Measurements from ENCODE around the gene NAPG.
A peak's percentile ranks its signal among the peaks of the same experiment; 100 is the strongest.

NAPG gene

DNA sequence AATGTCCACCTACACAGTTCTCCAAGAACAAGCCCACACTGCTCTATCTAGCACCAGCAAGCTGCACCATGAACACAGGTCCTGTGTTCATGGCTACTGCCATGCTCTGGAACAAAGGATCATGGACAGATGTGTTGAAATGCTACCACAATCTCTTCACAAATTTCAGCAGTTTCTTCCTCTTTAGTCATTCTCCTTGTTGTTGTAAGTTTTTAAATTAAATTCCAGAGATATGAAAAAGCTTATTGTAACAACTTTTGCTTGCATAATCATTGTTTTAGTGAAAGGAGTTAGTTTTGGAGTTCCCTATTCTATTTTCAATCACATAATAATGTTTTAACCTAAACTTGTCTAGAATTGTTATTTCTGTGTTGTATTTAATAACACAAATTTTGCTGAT is 17.2 kb upstream of the NAPG start:
- H3K4me3 ChIP-seq = no peak overlapping the region
- H3K27ac ChIP-seq = no peak overlapping the region

GRCh38 chr18:10511236-10511635 is 14.6 kb upstream of the NAPG start:
- Histone ChIP-seq H3K27ac (no peak overlapping the region), H3K4me3 (no peak overlapping the region)

DNA sequence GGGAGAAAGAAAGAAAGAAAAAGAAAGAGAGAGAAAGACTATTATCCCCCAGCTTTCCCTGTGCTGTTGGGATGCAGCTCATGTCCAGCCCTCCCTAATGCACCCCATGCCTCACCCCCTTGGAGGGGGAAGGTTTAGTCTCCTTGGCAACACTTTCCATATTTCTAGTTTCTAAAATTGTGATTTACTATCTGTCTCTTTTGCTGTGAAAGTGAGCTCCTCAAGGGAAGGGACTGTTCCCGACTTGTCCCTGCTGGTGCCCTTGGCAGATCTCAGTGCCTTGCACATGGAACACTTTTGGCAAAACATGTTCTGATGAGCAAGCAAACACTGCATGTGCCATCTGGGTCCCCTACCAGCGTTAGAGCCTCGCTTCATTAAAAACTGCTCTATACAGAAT is 11.7 kb upstream of the NAPG start:
- Histone ChIP-seq H3K4me3 (no peak overlapping the region), H3K27ac (peak overlapping the region in 5 of 21 experiments; percentile 8 to 64 (median 25))

- peak overlapping the region in 3 of 21 experiments; percentile 32 to 40 (median 40) for H3K27ac ChIP-seq
These were observed 11.2 kb upstream of the NAPG start for GRCh38 chr18:10514601-10515000.

GRCh38 chr18:10515456-10515855 is 10.4 kb upstream of the NAPG start:
- Histone ChIP-seq H3K4me3 (no peak overlapping the region), H3K27ac (peak overlapping the region in 9 of 21 experiments; percentile 3 to 84 (median 40))

More at GRCh38 chr18:10514601-10515000, 11.2 kb upstream of the NAPG start:
- no peak overlapping the region for H3K4me3 ChIP-seq

GRCh38 chr18:10516078-10516477 is 9.7 kb upstream of the NAPG start:
- H3K4me3 ChIP-seq = no peak overlapping the region
- peak overlapping the region in 9 of 21 experiments; percentile 3 to 84 (median 40) for H3K27ac ChIP-seq

DNA sequence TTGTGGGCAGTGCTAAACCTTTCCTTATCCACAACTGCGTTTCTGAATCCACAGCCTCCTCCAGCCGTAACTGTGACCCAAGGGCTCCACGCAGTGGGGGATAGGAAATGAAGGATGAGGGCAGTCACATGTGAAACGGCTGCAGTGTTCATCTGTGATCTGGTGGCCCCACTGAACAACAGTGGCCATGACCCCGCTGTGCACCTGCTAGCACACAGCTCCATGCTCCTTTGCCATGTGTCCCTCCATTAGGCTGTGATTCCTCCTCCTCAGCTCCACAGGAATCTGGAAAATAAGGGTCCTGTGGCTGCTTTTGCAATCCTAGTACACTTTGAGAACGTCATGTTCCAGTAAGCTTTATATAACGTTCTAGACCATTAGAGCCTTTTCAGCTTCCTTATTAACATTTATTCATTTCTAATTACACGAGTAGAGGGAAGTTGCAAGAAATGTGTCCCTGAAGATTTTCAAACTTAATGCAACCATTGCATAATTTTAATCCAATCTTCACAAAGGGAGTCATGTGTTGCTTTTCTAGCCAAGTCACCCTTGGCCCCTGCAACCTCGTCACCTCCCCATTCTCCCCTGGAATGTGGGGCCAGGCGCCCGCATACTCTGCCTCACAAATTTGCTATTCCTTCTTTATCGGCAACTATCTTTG is 7.1 kb upstream of the NAPG start:
- no peak overlapping the region for H3K4me3 ChIP-seq
- peak overlapping the region in 12 of 21 experiments; percentile 9 to 84 (median 36) for H3K27ac ChIP-seq

- H3K27ac ChIP-seq = peak overlapping the region in 13 of 21 experiments; percentile 9 to 84 (median 37)
- H3K4me3 ChIP-seq = no peak overlapping the region
These were observed 6.5 kb upstream of the NAPG start for GRCh38 chr18:10519366-10519765.

GRCh38 chr18:10519999-10520935 is 5.6 kb upstream of the NAPG start:
- Histone ChIP-seq H3K27ac (peak overlapping the region in 11 of 21 experiments; percentile 9 to 84 (median 43)), H3K4me3 (no peak overlapping the region)

- no peak overlapping the region for H3K4me3 ChIP-seq
- H3K27ac ChIP-seq = no peak overlapping the region
These were observed 4.3 kb upstream of the NAPG start for GRCh38 chr18:10521566-10521965.

DNA sequence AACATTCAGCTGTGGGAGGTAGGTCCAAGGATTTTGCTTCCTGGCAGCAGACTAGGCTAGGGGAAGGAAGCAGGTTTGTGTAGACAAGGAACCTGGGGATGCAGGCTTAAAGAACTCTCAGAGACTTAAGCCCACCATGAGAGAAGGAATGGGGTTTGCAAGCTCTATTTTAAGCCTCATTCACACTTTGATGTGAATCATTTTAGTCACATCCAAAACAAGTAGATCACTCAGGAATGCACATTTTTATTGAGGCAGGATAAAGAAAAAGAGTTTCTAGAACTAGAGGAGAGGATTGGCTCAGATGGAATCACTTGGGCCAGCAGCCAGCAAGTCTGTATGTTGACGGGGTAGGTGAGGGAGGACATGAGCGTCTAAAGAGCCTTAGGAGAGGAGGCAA is 3.3 kb upstream of the NAPG start:
- H3K4me3 ChIP-seq = no peak overlapping the region
- H3K27ac ChIP-seq = no peak overlapping the region

GRCh38 chr18:10523544-10523943 is 2.3 kb upstream of the NAPG start:
- no peak overlapping the region for H3K4me3 ChIP-seq
- no peak overlapping the region for H3K27ac ChIP-seq

- H3K4me3 ChIP-seq = peak overlapping the region in 3 of 7 experiments; percentile 86 to 98 (median 94)
These were observed 1.1 kb upstream of the NAPG start for GRCh38 chr18:10524507-10525370.

DNA sequence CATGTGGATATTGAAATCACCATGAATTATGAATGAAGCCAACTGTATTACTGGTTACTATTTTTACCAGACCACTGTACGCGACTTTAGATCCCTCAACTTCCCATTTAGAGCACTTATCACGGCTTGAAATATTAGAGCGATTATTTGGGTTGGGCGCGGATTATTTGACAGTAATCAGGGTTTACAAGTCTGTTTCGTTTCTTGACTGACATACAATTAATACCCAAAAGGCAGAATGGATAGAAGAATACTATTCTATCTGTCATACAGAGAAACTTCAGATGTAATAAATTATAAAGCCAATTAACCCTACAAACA is 496 bp upstream of the NAPG start:
- H3K4me3 ChIP-seq = peak overlapping the region; percentile 79 to 98 (median 94)
- H3K27ac ChIP-seq = peak overlapping the region in 18 of 21 experiments; percentile 50 to 99 (median 97)

More at GRCh38 chr18:10524507-10525370, 1.1 kb upstream of the NAPG start:
- H3K27ac ChIP-seq = peak overlapping the region in 16 of 21 experiments; percentile 21 to 99 (median 97)

- Histone ChIP-seq H3K27ac (peak overlapping the region; percentile 90 to 99 (median 98)), H3K4me3 (peak overlapping the region; percentile 79 to 98 (median 94))
These were observed 728 bp downstream of the NAPG start for GRCh38 chr18:10526561-10526949.

DNA sequence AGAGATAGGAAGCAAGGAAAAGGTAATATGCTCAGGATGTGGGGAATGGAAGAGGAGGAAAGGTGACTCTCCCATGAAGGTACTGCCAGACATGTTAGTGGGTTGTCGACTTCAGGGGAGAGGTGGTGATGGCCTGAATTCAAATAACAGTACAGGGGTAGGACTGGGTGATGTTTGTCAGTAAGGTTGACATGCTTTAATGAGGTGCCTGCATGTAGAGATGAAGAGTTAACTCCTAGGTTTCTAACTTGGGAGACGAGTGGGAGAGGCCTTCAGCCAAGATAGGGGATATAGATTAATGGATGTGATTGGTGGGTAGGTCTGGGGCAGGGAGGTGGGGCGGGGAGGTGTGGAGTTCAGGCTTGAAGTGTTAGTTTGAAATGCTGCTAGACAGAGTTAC is 2.6 kb downstream of the NAPG start:
- Histone ChIP-seq H3K4me3 (no peak overlapping the region), H3K27ac (no peak overlapping the region)

- H3K27ac ChIP-seq = peak overlapping the region in 1 of 21 experiments; percentile 13
- no peak overlapping the region for H3K4me3 ChIP-seq
These were observed 4.2 kb downstream of the NAPG start for GRCh38 chr18:10530002-10530401.

DNA sequence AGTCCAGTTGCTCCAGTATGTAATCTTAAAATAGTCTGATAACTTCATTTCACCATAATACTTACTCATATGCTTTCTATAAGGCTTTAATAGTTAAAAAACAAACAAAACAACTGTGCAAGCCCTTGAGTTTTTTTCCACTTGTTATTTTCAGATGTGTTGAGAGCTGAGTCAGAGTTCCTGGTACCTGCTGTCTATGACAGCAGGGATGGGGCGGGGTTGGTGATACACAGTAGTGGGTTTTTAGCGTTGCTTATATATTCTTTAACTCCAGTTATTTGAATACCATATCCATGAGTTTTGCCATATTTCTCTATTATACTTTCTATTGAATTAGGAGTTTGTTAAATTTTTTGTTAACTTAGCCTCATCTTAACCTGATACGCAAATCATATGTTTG is 5.0 kb downstream of the NAPG start:
- Histone ChIP-seq H3K4me3 (no peak overlapping the region), H3K27ac (no peak overlapping the region)

- Histone ChIP-seq H3K4me3 (no peak overlapping the region), H3K27ac (no peak overlapping the region)
These were observed 7.3 kb downstream of the NAPG start for GRCh38 chr18:10533111-10533510.

GRCh38 chr18:10536280-10536679 is 10.5 kb downstream of the NAPG start:
- Histone ChIP-seq H3K4me3 (no peak overlapping the region), H3K27ac (no peak overlapping the region)
